WI38 (cell line): ENCODE data around the gene C10orf67.
"Not testable (repeated sequence)": the region's sequence is repeated elsewhere in the genome, so short reads cannot be mapped to it uniquely, and the experiment has no call there.

ENCODE experiments used
- H3K4me3 ChIP-seq: 2 replicates; pipeline ENCODE4 v1.5.1; 2011; ENCODE audit warnings: low read depth, mild to moderate bottlenecking, control low read depth, low read length
- CTCF ChIP-seq: IDR thresholded peaks from 2 replicates; pipeline ENCODE4 v1.5.1; 2012; ENCODE audit warnings: low read depth, mild to moderate bottlenecking, control low read depth, low read length

The C10orf67 gene

GRCh38 chr10:23263441-23264164 lies 81.0 kb downstream of the C10orf67 start:
- H3K4me3 ChIP-seq: no peak overlapping the region
- TF ChIP-seq CTCF: no peak

GRCh38 chr10:23262928-23263327 lies 81.7 kb downstream of the C10orf67 start:
- no peak overlapping the region for H3K4me3 ChIP-seq
- no peak for TF ChIP-seq CTCF

DNA sequence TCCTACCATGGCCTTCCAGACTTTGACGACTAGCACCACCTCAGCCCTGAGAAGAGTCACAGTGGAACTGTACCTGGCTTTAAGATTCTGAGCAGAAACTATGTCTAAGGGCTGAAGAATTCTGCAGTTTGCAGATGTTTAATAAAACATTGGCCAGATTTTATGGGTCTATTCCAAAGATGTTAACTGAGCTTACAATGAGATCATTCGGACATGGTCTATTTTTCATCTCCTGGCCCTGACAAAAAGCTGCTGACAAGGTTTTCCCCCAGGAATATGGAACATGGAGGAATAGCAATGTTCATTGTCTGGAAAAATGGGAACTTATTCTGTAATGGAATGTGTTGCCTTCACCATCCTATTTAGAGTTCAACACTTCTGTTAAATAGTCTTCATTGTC lies 86.1 kb downstream of the C10orf67 start:
- TF ChIP-seq CTCF: no peak
- no peak overlapping the region for H3K4me3 ChIP-seq

DNA sequence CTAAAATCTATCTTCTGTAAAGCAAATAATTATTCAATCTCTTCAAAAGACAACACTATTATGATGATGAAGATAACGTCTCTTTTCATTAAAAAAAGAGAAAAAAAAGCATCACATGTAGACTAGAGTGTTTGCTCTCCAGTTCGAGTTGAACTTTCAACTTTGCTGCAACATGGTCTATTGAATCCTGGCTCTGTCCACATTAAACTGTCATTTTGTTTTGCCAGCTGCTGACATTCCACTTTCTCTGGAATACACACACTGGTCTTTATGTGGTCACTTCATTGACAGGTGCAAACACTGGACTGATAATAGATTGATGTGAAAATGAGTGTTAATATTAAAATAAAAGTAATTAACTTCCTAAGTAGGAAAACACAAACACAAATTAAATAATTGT lies 90.8 kb downstream of the C10orf67 start:
- H3K4me3 ChIP-seq: no peak overlapping the region
- no peak for TF ChIP-seq CTCF

DNA sequence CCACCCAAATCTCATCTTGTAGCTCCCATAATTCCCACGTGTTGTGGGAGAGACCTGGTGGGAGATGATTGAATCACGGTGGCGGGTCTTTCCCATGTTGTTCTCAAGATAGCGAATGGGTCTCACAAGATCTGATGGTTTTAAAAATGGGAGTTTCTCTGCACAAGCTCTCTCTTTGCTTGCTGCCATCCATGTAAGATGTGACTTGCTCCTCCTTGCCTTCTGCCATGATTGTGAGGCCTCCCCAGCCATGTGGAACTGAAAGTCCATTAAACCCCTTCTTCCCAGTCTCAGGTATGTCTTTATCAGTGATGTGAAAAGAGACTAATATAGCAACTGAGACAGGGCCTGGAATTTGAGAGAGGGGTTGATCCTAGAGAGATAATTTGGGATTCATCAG lies 91.7 kb downstream of the C10orf67 start:
- not testable (repeated sequence) for H3K4me3 ChIP-seq

- not testable (repeated sequence) for H3K4me3 ChIP-seq
Observed at GRCh38 chr10:23241779-23242178, 102.8 kb downstream of the C10orf67 start.

- H3K4me3 ChIP-seq: no peak overlapping the region
- TF ChIP-seq CTCF: no peak
Observed at GRCh38 chr10:23238015-23238414, 106.6 kb downstream of the C10orf67 start.

DNA sequence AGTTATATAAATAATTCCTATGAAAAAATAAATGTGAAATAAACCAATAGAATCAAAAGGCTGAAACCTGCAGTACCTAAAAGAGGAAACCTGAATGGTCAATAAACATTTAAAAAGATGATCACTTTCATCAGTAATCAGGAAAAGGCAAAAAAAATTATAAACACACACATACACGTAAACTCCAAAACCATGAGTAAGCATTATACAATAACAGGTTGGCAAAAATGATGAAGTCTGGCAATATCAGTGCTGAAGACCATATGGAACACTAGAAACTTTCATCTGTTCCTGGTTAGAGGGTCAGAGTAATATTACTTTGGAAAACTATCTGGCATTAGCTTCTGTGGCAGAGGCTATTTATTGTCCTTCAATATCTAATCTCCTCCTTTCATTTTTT lies 114.0 kb downstream of the C10orf67 start:
- H3K4me3 ChIP-seq: no peak overlapping the region
- TF ChIP-seq CTCF: no peak
